CD4-positive, CD25-positive, alpha-beta regulatory T cell (primary cell): ENCODE data around the gene SOCS7. TPM values are rescaled to one million over a fixed set of nuclear protein-coding genes. Genes with fewer than 3 reads are reported as not detected.

ENCODE experiments used
- ATAC-seq, 2 donors: fragments of 150-1000 bp; cut with Tn5 transposase; one replicate each; pipeline ENCODE4 v1.10.0; 2021; ENCODE audit warnings: low read depth in 2 of 2, moderate number of reproducible peaks in 2 of 2, moderate library complexity in 1 of 2
- DNase-seq, 3 donors: peaks; one replicate each; pipeline versions ENCODE4 v3.0.0 to v3.0.0-alpha.2; 2012 to 2022; ENCODE audit warnings: mixed read lengths in 1 of 3
- H3K27ac ChIP-seq: one replicate; pipeline ENCODE4 v1.7.0; 2013; ENCODE audit warnings: mild to moderate bottlenecking, low read length; ENCODE audit not compliant: insufficient read depth, poor library complexity, severe bottlenecking
- H3K27me3 ChIP-seq: one replicate; pipeline ENCODE4 v1.7.0; 2013; ENCODE audit warnings: low read length; ENCODE audit not compliant: control insufficient read depth, insufficient read depth
- H3K36me3 ChIP-seq: one replicate; pipeline ENCODE4 v1.7.0; 2013; ENCODE audit warnings: mild to moderate bottlenecking, low read length, moderate library complexity; ENCODE audit not compliant: control insufficient read depth, insufficient read depth
- H3K4me1 ChIP-seq: 2 replicates; pipeline ENCODE4 v1.7.0; 2013; ENCODE audit warnings: mild to moderate bottlenecking, low read length; ENCODE audit not compliant: insufficient read depth, control insufficient read depth, poor library complexity, severe bottlenecking
- H3K4me3 ChIP-seq: one replicate; pipeline ENCODE4 v1.7.0; 2013; ENCODE audit warnings: low read depth, mild to moderate bottlenecking, low read length, moderate library complexity
- H3K9me3 ChIP-seq, 2 experiments: 1 replicate in 1 of 2; 2 replicates in 1 of 2; pipeline ENCODE4 v1.7.0; 2013; ENCODE audit warnings: low read length in 2 of 2, mild to moderate bottlenecking in 1 of 2, moderate library complexity in 1 of 2; ENCODE audit not compliant: control insufficient read depth in 2 of 2
- H3K27ac Mint-ChIP-seq, 3 donors: one replicate each; pipeline ENCODE4 v1.8.0; 2020 to 2022; ENCODE audit warnings: mild to moderate bottlenecking in 3 of 3, mixed read lengths in 3 of 3, moderate library complexity in 2 of 3
- H3K27me3 Mint-ChIP-seq: one replicate; pipeline ENCODE4 v1.8.0; 2022; ENCODE audit warnings: mild to moderate bottlenecking, mixed read lengths
- H3K36me3 Mint-ChIP-seq: one replicate; pipeline ENCODE4 v1.8.0; 2020; ENCODE audit warnings: mixed read lengths
- H3K4me1 Mint-ChIP-seq, 4 donors: one replicate each; pipeline ENCODE4 v1.8.0; 2020 to 2022; ENCODE audit warnings: mixed read lengths in 4 of 4, mild to moderate bottlenecking in 1 of 4
- H3K4me3 Mint-ChIP-seq, 4 donors: one replicate each; pipeline ENCODE4 v1.8.0; 2020 to 2022; ENCODE audit warnings: mild to moderate bottlenecking in 4 of 4, mixed read lengths in 4 of 4, moderate library complexity in 3 of 4
- H3K9me3 Mint-ChIP-seq, 7 donors: one replicate each; pipeline ENCODE4 v1.8.0; 2020 to 2022; ENCODE audit warnings: mixed read lengths in 7 of 7, mild to moderate bottlenecking in 3 of 7, moderate library complexity in 2 of 7
- polyA plus RNA-seq, 4 donors: library from polyadenylated mRNA; unstranded; fragments of 300-500 nt; fragmentation: Illumina TruSeq; gene quantifications; one replicate each; pipeline ENCODE4 v1.2.3, GENCODE V29; 2021
- total RNA-seq: library from RNA; stranded (reverse); gene quantifications from one replicate; pipeline ENCODE4 v1.2.3, GENCODE V29; 2022

Gene SOCS7
- total and polyA plus RNA-seq, 5 donors from 2014 or later = 0.32 to 14.4 (median 0.41) TPM

DNA sequence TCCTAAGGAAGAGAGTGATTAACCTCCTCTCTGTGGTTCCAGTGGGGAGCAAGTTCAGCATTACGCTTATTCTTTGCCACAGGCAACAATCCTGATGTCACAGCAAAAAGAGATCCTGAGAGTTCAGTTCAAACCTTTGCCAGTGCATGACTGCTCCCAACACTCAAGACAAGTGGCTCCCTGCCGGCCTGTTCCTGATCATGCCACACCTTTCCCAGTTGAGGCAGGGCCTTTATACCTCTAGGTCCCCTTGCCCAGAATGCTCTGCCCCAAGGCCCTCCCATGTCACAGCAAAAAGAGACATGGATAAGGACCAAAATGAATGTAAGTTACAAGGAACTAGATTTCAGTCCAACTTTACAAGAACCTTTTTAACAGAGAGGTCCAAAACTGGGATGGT, 45.6 kb downstream of the SOCS7 start:
- peaks cover 43% of the 10 kb centered on the region for H3K36me3 ChIP-seq
- DNase-seq = no peak
- no peaks in the 10 kb centered on the region for H3K27me3 Mint-ChIP-seq
- no peak for ATAC-seq
- no peaks in the 10 kb centered on the region for H3K4me1 Mint-ChIP-seq
- no peak overlapping the region for H3K27ac Mint-ChIP-seq
- no peaks in the 10 kb centered on the region for H3K27me3 ChIP-seq
- H3K4me3 ChIP-seq = no peak overlapping the region
- H3K9me3 Mint-ChIP-seq = no peaks in the 10 kb centered on the region
- no peaks in the 10 kb centered on the region for H3K9me3 ChIP-seq
- no peak overlapping the region for H3K27ac ChIP-seq
- H3K4me3 Mint-ChIP-seq = peak overlapping the region in 1 of 4 donors; percentile 8
- H3K4me1 ChIP-seq = no peaks in the 10 kb centered on the region
- H3K36me3 Mint-ChIP-seq = peaks cover 48% of the 10 kb centered on the region

DNA sequence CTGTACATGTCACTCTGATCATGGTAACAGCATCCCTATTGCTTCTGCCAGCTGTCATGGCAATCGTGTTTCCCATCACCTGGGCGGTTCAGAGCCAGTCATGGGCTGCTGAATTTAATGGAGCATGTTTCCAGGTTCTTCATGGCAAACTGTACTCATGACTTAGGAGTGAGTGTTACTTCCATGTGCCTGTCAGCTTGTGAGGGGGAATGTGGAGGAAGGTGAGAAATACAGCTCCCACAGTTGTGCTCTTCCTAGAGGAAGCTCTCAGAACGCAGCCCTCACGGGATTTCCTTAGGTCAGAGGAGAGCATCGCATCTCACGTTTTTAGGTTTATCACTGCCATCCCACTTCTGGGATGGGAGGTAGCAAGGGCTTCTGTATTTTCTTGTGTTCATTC, 48.6 kb downstream of the SOCS7 start:
- Histone ChIP-seq H3K27me3 (no peaks in the 10 kb centered on the region), H3K27ac (no peak overlapping the region), H3K9me3 (no peaks in the 10 kb centered on the region), H3K4me3 (no peak overlapping the region), H3K4me1 (no peaks in the 10 kb centered on the region), H3K36me3 (peaks cover 37% of the 10 kb centered on the region)
- DNase-seq (no peak), ATAC-seq (no peak)
- Mint-ChIP-seq H3K27ac (no peak overlapping the region), H3K4me3 (no peak overlapping the region), H3K36me3 (peaks cover 45% of the 10 kb centered on the region), H3K9me3 (no peaks in the 10 kb centered on the region), H3K4me1 (no peaks in the 10 kb centered on the region), H3K27me3 (no peaks in the 10 kb centered on the region)

DNA sequence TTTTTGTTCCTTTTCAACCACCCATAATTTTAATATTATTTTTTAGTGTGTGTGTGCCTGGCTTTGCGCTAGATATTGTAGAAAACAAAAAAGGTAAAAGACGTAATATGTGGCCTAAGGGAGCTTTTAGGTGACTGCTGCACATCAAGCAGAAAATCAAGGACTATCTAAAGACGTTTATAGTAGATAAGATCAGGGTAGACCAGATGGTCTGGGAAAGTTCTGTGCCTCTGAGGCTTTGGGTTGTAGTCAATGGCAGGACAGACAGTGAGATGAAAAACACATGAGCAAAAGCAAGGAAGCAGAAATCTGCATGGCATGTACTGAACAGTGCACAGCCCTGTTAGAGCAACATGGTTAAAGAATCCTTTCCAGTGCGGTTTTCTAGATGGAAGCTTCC, 49.8 kb downstream of the SOCS7 start:
- H3K27ac Mint-ChIP-seq = no peak overlapping the region

DNA sequence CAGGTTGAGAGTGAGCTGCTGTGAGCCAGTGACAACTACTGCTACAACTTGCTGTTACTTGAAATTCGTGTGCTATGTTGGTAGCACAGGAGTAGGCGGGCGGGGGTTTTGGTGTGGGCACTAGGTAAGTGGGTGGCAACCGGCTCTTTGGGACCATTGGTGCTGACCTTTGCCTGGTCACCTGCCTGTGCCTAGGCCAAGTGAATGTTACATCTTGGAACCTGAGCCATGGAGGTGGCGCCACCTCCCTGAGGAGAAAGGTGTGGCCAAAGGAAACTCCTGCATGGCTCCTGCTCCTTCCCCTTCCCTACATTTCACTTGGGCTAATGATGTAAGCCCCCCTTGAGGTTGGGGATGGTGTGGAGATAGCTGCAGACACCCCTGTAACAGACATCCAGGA, 51.3 kb downstream of the SOCS7 start:
- Mint-ChIP-seq H3K27me3 (no peaks in the 10 kb centered on the region), H3K4me3 (no peak overlapping the region), H3K4me1 (no peaks in the 10 kb centered on the region), H3K27ac (no peak overlapping the region), H3K9me3 (no peaks in the 10 kb centered on the region), H3K36me3 (peaks cover 26% of the 10 kb centered on the region)
- ATAC-seq = no peak
- Histone ChIP-seq H3K27me3 (no peaks in the 10 kb centered on the region), H3K9me3 (no peaks in the 10 kb centered on the region), H3K4me1 (no peaks in the 10 kb centered on the region), H3K27ac (no peak overlapping the region), H3K36me3 (peaks cover 21% of the 10 kb centered on the region), H3K4me3 (no peak overlapping the region)
- DNase-seq = no peak

More for the DNA sequence above, 49.8 kb downstream of the SOCS7 start:
- Histone ChIP-seq H3K36me3 (peaks cover 26% of the 10 kb centered on the region), H3K9me3 (no peaks in the 10 kb centered on the region), H3K27me3 (no peaks in the 10 kb centered on the region), H3K4me3 (no peak overlapping the region), H3K4me1 (no peaks in the 10 kb centered on the region), H3K27ac (no peak overlapping the region)
- no peak for ATAC-seq
- no peaks in the 10 kb centered on the region for H3K4me1 Mint-ChIP-seq
- H3K9me3 Mint-ChIP-seq = no peaks in the 10 kb centered on the region
- H3K4me3 Mint-ChIP-seq = no peak overlapping the region
- H3K27me3 Mint-ChIP-seq = no peaks in the 10 kb centered on the region
- no peak for DNase-seq
- peaks cover 36% of the 10 kb centered on the region for H3K36me3 Mint-ChIP-seq

DNA sequence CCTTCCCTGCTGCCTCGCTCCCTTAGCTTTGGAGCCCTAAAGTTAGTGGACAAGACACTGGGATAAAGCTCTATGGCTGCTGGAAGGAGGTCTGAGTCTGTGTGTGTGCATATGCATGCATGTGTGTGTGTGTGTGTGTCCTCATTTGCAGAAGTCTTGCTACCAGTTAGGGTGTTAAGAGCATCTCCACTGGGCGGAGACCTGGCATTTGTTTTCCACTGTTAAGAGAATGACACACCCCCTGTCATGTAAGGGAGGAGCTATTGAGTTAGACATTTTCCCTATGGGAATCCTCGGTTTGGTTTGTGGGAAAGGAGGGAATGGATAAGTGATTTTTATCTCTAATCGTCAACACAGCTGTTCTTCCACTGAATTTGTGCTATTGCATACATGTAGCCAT, 51.8 kb downstream of the SOCS7 start:
- peaks cover 25% of the 10 kb centered on the region for H3K36me3 Mint-ChIP-seq
- Histone ChIP-seq H3K4me1 (no peaks in the 10 kb centered on the region), H3K27me3 (no peaks in the 10 kb centered on the region), H3K27ac (no peak overlapping the region), H3K36me3 (peaks cover 21% of the 10 kb centered on the region), H3K9me3 (no peaks in the 10 kb centered on the region), H3K4me3 (no peak overlapping the region)
- DNase-seq (no peak), ATAC-seq (no peak)
- no peaks in the 10 kb centered on the region for H3K4me1 Mint-ChIP-seq
- no peak overlapping the region for H3K27ac Mint-ChIP-seq
- H3K27me3 Mint-ChIP-seq = no peaks in the 10 kb centered on the region
- H3K4me3 Mint-ChIP-seq = no peak overlapping the region
- no peaks in the 10 kb centered on the region for H3K9me3 Mint-ChIP-seq

DNA sequence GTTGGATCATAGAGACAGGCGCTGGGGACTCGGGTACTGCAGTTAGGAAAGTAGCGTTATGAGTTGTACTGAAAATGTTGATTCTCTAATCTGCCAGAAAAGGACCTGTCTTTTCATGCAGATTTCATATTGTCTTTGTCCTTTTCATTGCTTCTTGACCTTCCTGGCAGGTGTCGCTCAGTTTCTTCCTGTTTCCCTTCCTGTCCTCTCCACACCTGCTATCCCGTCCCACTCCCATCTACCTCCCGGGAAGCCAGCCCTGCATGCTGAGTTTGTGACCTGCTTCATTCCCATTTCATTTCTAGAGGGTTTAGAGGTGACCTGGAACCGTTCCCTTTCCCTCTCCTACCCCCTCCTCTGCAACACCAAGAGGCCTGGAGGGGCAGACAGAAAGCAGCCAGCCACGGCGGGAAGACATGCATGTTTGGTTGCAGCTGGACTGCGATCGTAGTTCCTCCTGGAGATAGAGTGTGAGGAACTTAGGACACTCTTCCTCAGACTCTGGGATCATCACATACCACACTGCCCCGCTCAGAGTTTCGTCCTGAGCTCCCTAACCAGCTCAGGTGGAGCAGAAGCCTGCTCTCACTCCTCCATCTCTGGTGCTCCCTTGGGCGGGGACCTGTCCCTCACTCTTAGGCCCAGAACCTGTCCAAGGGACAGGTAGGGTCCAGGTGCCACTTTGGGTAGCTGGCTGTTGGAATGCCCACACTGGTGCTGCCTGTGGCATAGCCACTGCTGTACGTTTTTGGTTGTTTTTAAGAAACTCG, 52.7 kb downstream of the SOCS7 start:
- Histone ChIP-seq H3K27ac (no peak overlapping the region), H3K36me3 (peaks cover 17% of the 10 kb centered on the region), H3K4me3 (no peak overlapping the region), H3K4me1 (no peaks in the 10 kb centered on the region), H3K27me3 (no peaks in the 10 kb centered on the region), H3K9me3 (no peaks in the 10 kb centered on the region)
- H3K9me3 Mint-ChIP-seq = no peaks in the 10 kb centered on the region
- DNase-seq (no peak), ATAC-seq (no peak)
- peaks cover 21% of the 10 kb centered on the region for H3K36me3 Mint-ChIP-seq
- no peaks in the 10 kb centered on the region for H3K27me3 Mint-ChIP-seq
- no peak overlapping the region for H3K4me3 Mint-ChIP-seq
- H3K27ac Mint-ChIP-seq = no peak overlapping the region
- H3K4me1 Mint-ChIP-seq = no peaks in the 10 kb centered on the region

DNA sequence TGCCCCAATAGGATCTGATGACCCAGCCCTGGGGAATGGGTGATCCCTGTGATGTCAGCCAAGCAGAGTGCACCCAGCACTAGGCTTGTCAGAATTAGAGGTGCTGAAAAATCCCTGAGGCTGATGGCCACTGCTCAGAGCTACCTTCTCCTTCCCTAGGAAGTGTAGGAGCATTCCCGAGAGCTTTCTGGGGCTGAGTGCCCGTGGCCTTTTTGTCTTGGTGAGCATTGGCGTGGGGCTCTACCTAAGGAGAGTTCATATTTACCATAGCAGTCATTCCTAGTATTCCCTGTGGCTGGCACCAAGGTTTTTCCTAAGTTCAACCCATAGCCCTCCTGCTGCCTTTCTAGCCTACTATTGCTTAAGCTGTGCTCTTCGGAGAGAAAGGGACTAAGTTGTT, 54.0 kb downstream of the SOCS7 start:
- Mint-ChIP-seq H3K36me3 (peaks cover 9% of the 10 kb centered on the region), H3K4me3 (no peak overlapping the region), H3K27ac (no peak overlapping the region), H3K9me3 (no peaks in the 10 kb centered on the region), H3K27me3 (no peaks in the 10 kb centered on the region), H3K4me1 (no peaks in the 10 kb centered on the region)
- no peaks in the 10 kb centered on the region for H3K4me1 ChIP-seq
- ATAC-seq = no peak
- no peak overlapping the region for H3K27ac ChIP-seq
- no peak for DNase-seq
- no peaks in the 10 kb centered on the region for H3K9me3 ChIP-seq
- H3K36me3 ChIP-seq = peaks cover 5% of the 10 kb centered on the region
- H3K27me3 ChIP-seq = no peaks in the 10 kb centered on the region
- no peak overlapping the region for H3K4me3 ChIP-seq

DNA sequence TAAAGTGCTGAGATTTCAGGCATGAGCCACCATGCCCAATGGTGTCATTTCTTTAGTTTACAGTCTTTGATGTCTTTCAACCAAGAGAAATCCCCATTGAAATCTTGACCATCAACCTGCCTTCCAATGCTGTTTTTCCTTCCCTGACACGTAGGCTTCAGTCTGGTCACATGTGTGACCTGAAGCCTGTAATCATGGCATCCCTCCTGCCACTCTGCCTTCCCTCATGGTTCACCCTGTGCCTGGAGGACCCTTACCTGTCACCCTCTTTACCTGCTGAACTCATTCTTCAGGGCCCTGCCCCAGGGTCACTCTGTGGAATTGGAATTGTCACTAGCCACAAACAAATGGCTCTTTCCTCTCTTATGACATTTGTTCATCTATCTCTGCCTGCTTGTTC, 58.6 kb downstream of the SOCS7 start:
- Mint-ChIP-seq H3K4me3 (no peak overlapping the region), H3K27ac (peak overlapping the region in 1 of 3 donors; percentile 45), H3K4me1 (peaks cover 0 to 6% (median 0%) of the 10 kb centered on the region in 4 donors), H3K27me3 (peaks cover 13% of the 10 kb centered on the region), H3K9me3 (no peaks in the 10 kb centered on the region), H3K36me3 (no peaks in the 10 kb centered on the region)
- H3K27ac ChIP-seq = no peak overlapping the region
- no peaks in the 10 kb centered on the region for H3K9me3 ChIP-seq
- DNase-seq (no peak), ATAC-seq (no peak)
- H3K36me3 ChIP-seq = no peaks in the 10 kb centered on the region
- H3K27me3 ChIP-seq = no peaks in the 10 kb centered on the region
- H3K4me3 ChIP-seq = no peak overlapping the region
- peaks cover 7% of the 10 kb centered on the region for H3K4me1 ChIP-seq
